ENCODE data around the gene GPC5. TPM values are rescaled to one million over a fixed set of nuclear protein-coding genes. Genes with fewer than 3 reads are reported as not detected.
"Not testable (repeated sequence)": the region's sequence is repeated elsewhere in the genome, so short reads cannot be mapped to it uniquely, and the experiment has no call there.

Gene GPC5
- polyA plus RNA-seq, 4 donors, result 3.8 to 7.6 (median 4.3) TPM

- DNase-seq (ENCODE audit: low read depth in 4 of 4, low spot score in 3 of 4), result no peak
Observed at GRCh38 chr13:91643394-91643793, 245.0 kb downstream of the GPC5 start.

GRCh38 chr13:91644806-91645205 lies 246.4 kb downstream of the GPC5 start:
- no peak for DNase-seq (ENCODE audit: low read depth in 4 of 4, low spot score in 3 of 4)

DNA sequence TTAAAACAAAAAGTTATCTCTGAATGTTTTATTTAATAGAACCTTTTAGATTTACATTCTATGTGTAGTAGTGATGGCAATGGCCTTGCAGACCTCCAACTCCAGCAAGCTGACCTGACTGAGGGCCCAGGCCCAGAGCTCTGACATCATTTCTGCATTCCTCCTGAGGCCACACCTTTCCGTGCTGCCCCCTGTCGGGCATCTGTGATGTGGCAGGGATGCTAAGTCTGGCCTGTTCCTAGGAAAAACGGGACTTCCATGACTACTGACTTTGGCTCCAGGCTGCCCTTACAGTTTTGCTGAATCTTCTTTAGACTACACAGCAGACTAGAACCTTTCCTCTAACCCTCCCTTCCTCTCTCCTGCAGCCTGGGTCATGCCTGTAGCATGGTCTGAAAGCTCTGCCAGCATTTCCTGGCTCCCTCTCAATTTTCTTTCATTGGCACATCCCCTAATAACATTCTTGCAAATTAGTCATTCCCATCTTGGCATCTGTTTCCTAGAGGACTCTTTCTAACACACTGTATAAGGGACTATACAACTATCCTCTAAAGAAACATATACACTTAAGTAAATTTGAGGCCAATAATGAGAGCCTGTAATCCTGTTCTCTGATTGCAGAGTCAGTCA lies 249.1 kb downstream of the GPC5 start:
- no peak for DNase-seq (ENCODE audit: low read depth in 4 of 4, low spot score in 3 of 4)

DNA sequence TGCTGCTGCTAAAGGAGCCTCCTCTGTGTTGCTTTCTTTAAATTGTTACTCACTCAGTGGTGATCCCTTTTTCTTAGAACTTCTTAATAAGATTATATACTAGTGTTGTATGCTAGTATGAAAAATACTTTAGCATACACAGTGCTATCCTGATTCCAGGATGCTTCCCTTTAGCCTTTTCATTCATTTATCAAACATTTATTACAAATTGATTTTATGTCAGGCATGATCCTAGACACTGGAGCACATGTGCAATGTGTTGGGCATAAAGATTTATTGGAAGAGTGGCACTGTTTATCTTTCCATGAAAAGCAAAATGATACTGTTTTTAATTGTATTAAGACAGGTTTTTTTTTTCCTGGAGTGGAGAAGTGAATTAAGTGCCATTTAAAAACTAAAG lies 249.6 kb downstream of the GPC5 start:
- no peak for DNase-seq (ENCODE audit: low read depth in 4 of 4, low spot score in 3 of 4)

DNA sequence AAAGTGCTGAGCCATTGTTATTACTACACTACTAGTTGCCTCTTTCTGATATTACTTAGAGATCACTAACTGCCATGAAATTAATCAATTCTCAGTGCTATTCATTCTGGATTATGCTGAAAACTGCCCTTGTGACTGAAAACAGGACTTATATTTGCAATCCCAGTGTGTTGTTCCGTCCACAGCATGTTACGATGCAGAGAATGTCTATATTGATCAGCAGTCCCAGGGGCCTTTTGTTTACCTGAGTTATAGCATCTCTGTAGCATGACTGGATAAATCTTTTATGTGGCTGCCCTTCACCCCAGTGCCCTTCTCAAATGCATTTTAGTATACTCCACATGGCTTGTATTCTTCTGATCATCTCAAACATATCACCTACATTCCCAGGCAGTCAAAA lies 251.0 kb downstream of the GPC5 start:
- DNase-seq (ENCODE audit: low read depth in 4 of 4, low spot score in 3 of 4), result no peak

GRCh38 chr13:91652404-91653301 lies 254.2 kb downstream of the GPC5 start:
- DNase-seq (ENCODE audit: low read depth in 4 of 4, low spot score in 3 of 4), result no peak

DNA sequence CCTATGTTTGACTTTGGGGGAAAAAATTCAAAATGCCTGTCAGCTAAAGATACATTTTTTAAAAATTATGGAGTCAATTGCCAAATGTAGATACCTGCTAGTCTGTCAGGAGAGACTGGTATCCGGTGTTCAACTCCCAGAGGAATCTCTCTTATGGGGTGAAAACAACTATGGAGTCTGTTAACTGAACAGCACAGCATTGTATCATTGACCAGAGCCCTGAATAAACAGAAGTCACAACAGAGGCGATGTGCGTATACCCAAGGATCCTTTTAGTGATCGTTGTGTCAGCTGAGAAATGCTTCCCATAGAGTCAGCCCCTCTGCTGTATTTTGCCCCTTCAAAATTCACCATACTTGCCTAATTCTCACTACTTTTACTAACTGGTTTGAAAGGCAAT lies 257.3 kb downstream of the GPC5 start:
- DNase-seq (ENCODE audit: low read depth in 4 of 4, low spot score in 3 of 4), result no peak

- DNase-seq (ENCODE audit: low read depth in 4 of 4, low spot score in 3 of 4), result no peak
Observed at GRCh38 chr13:91657283-91657682, 258.9 kb downstream of the GPC5 start.

DNA sequence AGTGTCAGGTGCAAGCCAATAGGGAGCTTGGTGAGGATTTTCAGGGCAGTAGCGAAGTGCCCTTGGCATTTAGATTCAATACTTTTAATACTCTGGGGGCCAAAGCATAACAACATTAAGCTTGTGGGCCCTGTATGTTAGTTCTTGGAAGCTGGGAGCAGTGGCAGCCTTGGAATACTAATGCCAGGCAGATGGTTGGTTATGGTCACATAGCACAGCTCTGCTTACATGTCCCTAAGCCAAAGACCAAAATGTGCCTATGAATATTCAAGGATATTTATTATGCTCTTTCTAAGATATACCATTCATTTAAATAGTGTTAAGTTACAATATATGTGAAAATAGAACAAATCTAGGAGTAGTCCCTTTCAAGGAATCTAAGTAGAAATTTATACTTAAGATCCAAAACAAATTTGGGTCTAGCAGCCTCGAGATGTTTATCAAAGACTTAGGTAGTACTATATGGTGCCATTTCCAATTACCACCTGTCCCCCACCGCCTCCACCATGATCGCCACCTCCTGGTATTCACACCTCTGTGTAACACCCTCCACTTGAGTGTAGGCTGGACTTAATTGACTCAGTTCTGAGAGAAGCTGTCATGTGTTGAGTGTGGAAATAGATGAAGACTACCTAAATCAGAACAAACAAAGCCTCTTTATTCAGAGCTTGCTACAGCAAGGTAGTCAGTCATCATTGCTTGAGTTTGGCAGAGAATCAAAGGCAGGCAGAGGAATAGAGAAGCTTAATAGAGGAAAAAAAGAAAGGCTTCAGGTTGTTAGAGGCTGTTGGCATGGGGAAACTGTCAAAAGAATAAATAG lies 261.0 kb downstream of the GPC5 start:
- no peak for DNase-seq (ENCODE audit: low read depth in 4 of 4, low spot score in 3 of 4)

DNA sequence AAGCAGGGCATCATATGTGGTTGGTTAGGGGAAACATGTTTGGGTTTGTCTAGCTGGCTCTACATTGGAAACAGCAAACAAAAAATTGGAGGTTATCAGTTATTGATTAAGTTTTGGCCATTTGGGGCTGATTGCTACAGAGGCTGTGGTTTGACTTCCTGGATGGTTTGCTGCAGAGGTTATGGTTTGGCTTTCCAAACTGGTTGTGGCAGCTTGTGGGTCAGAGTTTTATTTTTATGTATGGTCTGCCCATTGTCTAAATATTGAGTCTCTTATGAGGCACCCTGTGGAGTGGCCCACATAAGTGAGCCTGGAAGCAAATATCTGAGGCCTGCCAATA lies 261.6 kb downstream of the GPC5 start:
- DNase-seq (ENCODE audit: low read depth in 4 of 4, low spot score in 3 of 4), result no peak

DNA sequence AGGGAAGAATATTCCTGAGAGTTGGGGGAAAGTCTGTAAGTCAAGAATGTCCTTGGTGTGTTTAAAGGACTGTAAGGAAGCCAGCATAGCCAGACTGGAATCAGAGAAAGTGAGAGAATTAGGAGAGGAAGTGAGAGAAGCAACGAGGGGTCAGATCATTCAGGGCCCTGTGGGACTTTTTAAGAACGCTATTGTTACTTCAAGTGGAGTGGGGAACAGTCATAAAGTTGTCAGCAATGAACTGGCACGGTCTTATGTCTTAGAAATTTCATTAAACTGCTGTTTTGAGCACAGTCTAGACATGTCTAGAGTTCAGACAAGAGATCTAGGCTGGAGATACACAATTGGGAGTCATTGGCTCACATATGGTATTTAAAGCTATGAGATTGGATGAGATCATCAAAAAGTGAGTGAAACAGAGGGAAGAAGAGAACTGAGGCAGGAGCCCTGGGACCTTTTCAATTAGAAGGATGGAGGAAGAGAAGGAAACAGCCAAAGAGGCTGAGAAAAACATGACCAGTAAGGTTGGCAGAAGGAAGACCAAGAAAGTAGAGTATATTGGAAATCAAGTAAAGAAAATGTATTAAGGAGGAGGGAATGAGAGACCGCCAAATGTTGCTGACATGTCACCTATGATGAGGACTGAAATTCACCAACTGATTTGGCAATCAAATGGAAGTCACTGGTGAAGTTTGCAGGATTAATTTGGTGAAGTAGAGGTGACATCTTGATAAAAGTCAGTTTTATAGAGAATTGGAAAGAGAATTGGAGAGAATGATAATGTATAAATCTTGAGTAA lies 263.5 kb downstream of the GPC5 start:
- DNase-seq (ENCODE audit: low read depth in 4 of 4, low spot score in 3 of 4), result no peak

DNA sequence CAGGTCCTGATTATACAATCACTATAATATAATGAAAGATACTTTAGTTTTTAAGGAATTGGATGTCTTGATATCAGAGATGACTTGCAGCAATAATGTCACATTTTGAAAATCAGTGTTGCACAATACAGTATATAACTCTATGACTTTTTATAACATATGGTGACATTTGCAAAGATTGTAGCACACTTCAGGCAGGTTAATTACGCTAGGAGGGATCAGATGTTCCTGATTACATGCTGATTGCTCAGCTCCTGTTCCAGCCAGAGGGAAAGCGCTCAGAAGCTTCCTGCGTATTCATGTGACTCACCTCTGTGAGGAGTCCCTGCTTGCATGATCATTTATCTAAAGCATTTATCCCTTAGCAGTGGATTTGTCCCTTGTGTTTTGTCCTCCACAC lies 265.6 kb downstream of the GPC5 start:
- DNase-seq (ENCODE audit: low read depth in 4 of 4, low spot score in 3 of 4), result no peak

GRCh38 chr13:91667486-91667885 lies 269.1 kb downstream of the GPC5 start:
- no peak for DNase-seq (ENCODE audit: low read depth in 4 of 4, low spot score in 3 of 4)

GRCh38 chr13:91668866-91669495 lies 270.6 kb downstream of the GPC5 start:
- DNase-seq (ENCODE audit: low read depth in 4 of 4, low spot score in 3 of 4), result no peak

DNA sequence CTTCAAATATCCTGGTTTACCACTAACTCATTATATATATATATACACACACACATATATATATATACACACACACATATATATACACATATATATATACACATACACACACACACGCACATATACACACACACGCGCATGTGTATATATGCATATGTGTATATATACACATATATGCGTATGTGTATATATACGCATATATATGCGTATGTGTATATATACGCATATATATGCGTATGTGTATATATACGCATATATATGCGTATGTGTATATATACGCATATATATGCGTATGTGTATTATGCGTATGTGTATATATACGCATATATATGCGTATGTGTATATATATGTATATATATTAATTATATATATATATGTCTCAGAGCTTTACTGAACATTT lies 275.9 kb downstream of the GPC5 start:
- DNase-seq (ENCODE audit: low read depth in 4 of 4, low spot score in 3 of 4), result not testable (repeated sequence)

- no peak for DNase-seq (ENCODE audit: low read depth in 4 of 4, low spot score in 3 of 4)
Observed at GRCh38 chr13:91684746-91685145, 286.3 kb downstream of the GPC5 start.

DNA sequence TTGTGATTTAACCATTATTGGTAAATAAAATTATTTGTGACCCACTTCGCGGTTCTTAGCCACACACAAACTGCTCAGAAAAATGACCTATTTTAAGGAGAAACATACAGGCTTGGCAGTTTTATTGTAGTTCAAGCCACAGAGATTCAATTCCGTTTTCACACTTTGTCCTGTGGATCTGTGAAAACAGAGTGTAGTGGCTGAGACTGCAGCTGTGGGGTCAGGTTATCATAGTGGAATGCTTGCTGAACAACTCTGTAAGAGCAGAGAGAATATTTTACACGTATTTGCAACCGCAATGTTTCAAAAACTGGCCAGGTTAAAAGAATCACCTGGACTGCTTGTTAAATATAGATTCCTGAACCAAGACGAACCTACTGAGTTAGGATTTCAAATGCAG lies 292.5 kb downstream of the GPC5 start:
- DNase-seq (ENCODE audit: low read depth in 4 of 4, low spot score in 3 of 4), result no peak

GRCh38 chr13:91693466-91693865 lies 295.0 kb downstream of the GPC5 start:
- DNase-seq (ENCODE audit: low read depth in 4 of 4, low spot score in 3 of 4), result no peak

GRCh38 chr13:91698308-91698707 lies 299.9 kb downstream of the GPC5 start:
- no peak for DNase-seq (ENCODE audit: low read depth in 4 of 4, low spot score in 3 of 4)

DNA sequence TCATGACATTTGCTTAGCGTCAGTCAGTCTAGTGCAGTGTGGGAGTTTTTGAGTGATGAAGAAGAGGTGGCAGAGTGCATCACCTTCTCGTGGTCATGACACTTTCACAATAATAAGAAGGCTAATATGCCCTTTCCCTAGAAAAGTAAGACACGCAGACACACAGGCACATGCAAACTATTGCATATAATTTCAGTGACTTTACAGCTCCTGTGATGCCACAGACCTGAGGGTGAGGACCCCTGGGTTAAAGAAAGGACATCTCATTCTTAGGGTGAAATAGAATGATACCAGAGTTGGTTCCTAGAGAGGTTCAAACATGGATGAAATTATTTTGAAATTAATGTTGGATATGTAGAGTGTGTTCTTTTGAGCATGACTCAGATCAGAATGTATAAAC lies 300.3 kb downstream of the GPC5 start:
- DNase-seq (ENCODE audit: low read depth in 4 of 4, low spot score in 3 of 4), result no peak

All from right renal pelvis (tissue), 4 donors.